ENCODE data around the gene RPL13A. TPM values are rescaled to one million over a fixed set of nuclear protein-coding genes. Genes with fewer than 3 reads are reported as not detected.

RPL13A gene
- polyA plus RNA-seq, 3 donors, result 655 to 1,621 (median 663) TPM

DNA sequence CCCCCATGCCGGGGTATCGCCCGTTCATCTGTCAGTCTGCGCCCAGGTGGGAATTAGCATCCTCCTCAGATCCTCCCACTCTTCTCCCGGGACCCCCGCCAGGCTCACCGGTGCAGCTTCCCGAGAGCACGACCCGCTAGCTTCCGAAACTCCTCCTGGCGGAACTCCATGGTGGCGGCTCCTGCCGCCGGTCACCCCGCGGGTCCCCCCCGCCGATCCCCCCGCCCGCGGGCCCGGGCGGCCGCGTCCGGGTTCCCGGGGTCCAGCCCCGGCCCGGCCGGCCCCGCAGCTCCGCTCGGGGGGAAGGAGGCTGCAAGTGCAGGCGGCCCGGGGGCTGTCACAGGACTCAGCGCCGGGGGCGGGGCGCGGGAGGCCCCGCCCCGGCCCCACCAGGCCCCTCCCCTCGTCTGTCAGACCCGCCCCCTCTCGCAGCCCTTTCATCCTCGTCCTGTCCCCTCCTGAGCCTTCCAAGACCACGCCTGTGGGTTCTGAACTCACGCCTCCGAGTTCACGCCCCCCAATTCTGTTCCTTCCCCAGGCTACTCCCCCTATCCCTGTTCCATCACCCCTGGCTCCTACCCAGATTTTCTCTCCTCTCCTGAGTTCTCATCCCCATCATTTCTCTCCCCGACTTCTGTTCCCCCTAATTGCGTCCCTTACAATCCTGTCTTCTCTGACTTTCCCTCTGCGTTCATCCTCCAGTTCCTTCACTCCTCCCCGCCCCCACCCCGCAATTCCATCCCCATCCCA, 46.0 kb upstream of the RPL13A start, which contains the start of gene SLC17A7:
SLC17A7 (minus strand) TSS at position 318 of the 750 bp plus-strand sequence; CDS start at position 170, 148 bp downstream.
- Mint-ChIP-seq H3K4me3 (peak within 1 kb of the TSS; percentile 80 to 89), H3K27ac (peak within 1 kb of the TSS in 1 of 7 donors; percentile 36), H3K27me3 (ENCODE audit: low read depth in 3 of 3) (peaks cover 59 to 65% (median 61%) of the 10 kb centered on the region in 3 donors), H3K36me3 (peaks cover 16 to 17% of the 10 kb centered on the region in 2 donors), H3K9me3 (peaks cover 0 to 31% (median 18%) of the 10 kb centered on the region in 7 donors), H3K4me1 (peaks cover 45% of the 10 kb centered on the region)
- Histone ChIP-seq H3K79me2 (ENCODE audit: insufficient read depth, low read length) (no peaks in the 10 kb centered on the region), H2AFZ (ENCODE audit: insufficient read depth, low read depth, low read length, poor library complexity, severe bottlenecking) (peak within 1 kb of the TSS; percentile 99), H3K9ac (ENCODE audit: insufficient read depth, low read length, poor library complexity, severe bottlenecking) (no peak within 1 kb of the TSS), H3K9me3 (replicated peaks in 1 of 2; ENCODE audit: control insufficient read depth in 1 of 2, insufficient read depth in 1 of 2, low read length in 2 of 2) (peaks cover 0 to 25% of the 10 kb centered on the region in 2 donors), H3K4me3 (replicated peaks in 1 of 3; ENCODE audit: low read depth in 2 of 3, low read length in 3 of 3) (peak within 1 kb of the TSS in 1 of 3 experiments; percentile 95), H3K27ac (ENCODE audit: low read depth in 1 of 2, low read length in 2 of 2) (no peak within 1 kb of the TSS), H3K4me2 (replicated peaks; ENCODE audit: extremely low read depth, low read length, poor library complexity, severe bottlenecking) (peak within 1 kb of the TSS; percentile 100), H4K20me1 (ENCODE audit: insufficient read depth, low read length) (no peaks in the 10 kb centered on the region), H3K27me3 (ENCODE audit: control insufficient read depth in 2 of 2, insufficient read depth in 2 of 2, low read length in 2 of 2) (peaks cover 57 to 60% of the 10 kb centered on the region in 2 donors), H3K36me3 (replicated peaks in 1 of 2; ENCODE audit: control insufficient read depth in 1 of 2, insufficient read depth in 2 of 2, low read length in 2 of 2) (peaks cover 0 to 1% of the 10 kb centered on the region in 2 donors), H3K4me1 (ENCODE audit: control insufficient read depth in 1 of 2, insufficient read depth in 2 of 2, low read length in 2 of 2) (peaks cover 40 to 49% of the 10 kb centered on the region in 2 donors)
- peak in 1 of 3 donors; percentile 23 for DNase-seq
- intact Hi-C loops (cut with micrococcal nuclease), result loop anchor here in 1 of 2 donors (5.0 kb wide), 1 partner anchor 49 kb away; no protein-coding TSS in a partner anchor
- WGBS (ENCODE audit: insufficient coverage), result 7% methylated on average over 46 of the region's 56 CpGs
- TF ChIP-seq, protein P1, sequence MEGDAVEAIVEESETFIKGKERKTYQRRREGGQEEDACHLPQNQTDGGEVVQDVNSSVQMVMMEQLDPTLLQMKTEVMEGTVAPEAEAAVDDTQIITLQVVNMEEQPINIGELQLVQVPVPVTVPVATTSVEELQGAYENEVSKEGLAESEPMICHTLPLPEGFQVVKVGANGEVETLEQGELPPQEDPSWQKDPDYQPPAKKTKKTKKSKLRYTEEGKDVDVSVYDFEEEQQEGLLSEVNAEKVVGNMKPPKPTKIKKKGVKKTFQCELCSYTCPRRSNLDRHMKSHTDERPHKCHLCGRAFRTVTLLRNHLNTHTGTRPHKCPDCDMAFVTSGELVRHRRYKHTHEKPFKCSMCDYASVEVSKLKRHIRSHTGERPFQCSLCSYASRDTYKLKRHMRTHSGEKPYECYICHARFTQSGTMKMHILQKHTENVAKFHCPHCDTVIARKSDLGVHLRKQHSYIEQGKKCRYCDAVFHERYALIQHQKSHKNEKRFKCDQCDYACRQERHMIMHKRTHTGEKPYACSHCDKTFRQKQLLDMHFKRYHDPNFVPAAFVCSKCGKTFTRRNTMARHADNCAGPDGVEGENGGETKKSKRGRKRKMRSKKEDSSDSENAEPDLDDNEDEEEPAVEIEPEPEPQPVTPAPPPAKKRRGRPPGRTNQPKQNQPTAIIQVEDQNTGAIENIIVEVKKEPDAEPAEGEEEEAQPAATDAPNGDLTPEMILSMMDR (IDR thresholded peaks at IDR 0.05), result no peak

DNA sequence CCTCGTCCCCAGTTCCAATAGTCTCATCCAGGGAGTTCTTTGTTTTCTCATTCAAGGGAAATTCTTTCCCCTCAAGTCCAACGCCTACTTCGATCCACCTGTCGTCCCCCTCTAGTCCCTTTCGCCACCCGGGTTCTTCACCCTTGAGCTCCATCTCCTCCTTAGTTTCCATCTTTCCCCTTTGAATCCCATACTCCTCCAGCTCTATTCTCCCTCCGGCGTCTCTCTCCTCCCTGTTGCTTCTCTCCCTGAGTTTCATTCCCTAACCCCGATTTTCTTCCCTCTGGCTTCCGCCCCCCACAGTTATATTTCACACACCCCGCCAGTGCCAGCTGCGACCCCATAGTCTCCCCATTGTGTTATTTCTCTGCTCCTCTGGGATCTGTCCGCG, 45.5 kb upstream of the RPL13A start:
- Histone ChIP-seq H3K4me3 (replicated peaks in 1 of 3; ENCODE audit: low read depth in 2 of 3, low read length in 3 of 3) (peak overlapping the region in 1 of 3 experiments; percentile 95), H3K9me3 (replicated peaks in 1 of 2; ENCODE audit: control insufficient read depth in 1 of 2, insufficient read depth in 1 of 2, low read length in 2 of 2) (peaks cover 0 to 19% of the 10 kb centered on the region in 2 donors), H3K4me1 (ENCODE audit: control insufficient read depth in 1 of 2, insufficient read depth in 2 of 2, low read length in 2 of 2) (peaks cover 37 to 46% of the 10 kb centered on the region in 2 donors), H3K27ac (ENCODE audit: low read depth in 1 of 2, low read length in 2 of 2) (no peak overlapping the region), H3K27me3 (ENCODE audit: control insufficient read depth in 2 of 2, insufficient read depth in 2 of 2, low read length in 2 of 2) (peaks cover 51 to 55% of the 10 kb centered on the region in 2 donors), H3K36me3 (replicated peaks in 1 of 2; ENCODE audit: control insufficient read depth in 1 of 2, insufficient read depth in 2 of 2, low read length in 2 of 2) (peaks cover 5 to 7% of the 10 kb centered on the region in 2 donors), H4K20me1 (ENCODE audit: insufficient read depth, low read length) (no peaks in the 10 kb centered on the region), H2AFZ (ENCODE audit: insufficient read depth, low read depth, low read length, poor library complexity, severe bottlenecking) (peak overlapping the region; percentile 99), H3K4me2 (replicated peaks; ENCODE audit: extremely low read depth, low read length, poor library complexity, severe bottlenecking) (peak overlapping the region; percentile 100), H3K79me2 (ENCODE audit: insufficient read depth, low read length) (no peaks in the 10 kb centered on the region), H3K9ac (ENCODE audit: insufficient read depth, low read length, poor library complexity, severe bottlenecking) (no peak overlapping the region)
- 32% methylated on average over 14 of the region's 14 CpGs for WGBS (ENCODE audit: insufficient coverage)
- H3K27ac Mint-ChIP-seq, result peak overlapping the region in 1 of 7 donors; percentile 36
- peaks cover 46% of the 10 kb centered on the region for H3K4me1 Mint-ChIP-seq
- TF ChIP-seq, protein P1 (IDR thresholded peaks at IDR 0.05), result no peak
- H3K4me3 Mint-ChIP-seq, result peak overlapping the region; percentile 80 to 83
- peaks cover 53 to 59% (median 56%) of the 10 kb centered on the region in 3 donors for H3K27me3 Mint-ChIP-seq (ENCODE audit: low read depth in 3 of 3)
- DNase-seq, result no peak
- peaks cover 0 to 27% (median 15%) of the 10 kb centered on the region in 7 donors for H3K9me3 Mint-ChIP-seq
- peaks cover 19 to 23% of the 10 kb centered on the region in 2 donors for H3K36me3 Mint-ChIP-seq
- intact Hi-C loops (cut with micrococcal nuclease), result loop anchor here in 1 of 2 donors (5.0 kb wide), 1 partner anchor 50 kb away; no protein-coding TSS in a partner anchor

Measured in CD14-positive monocyte (primary cell).